Measurements from ENCODE around the gene SPSB1. TPM values are rescaled to one million over a fixed set of nuclear protein-coding genes. Genes with fewer than 3 reads are reported as not detected.

SPSB1 gene
- polyA plus RNA-seq, 1 donor (not counting 4 experiments of a cell fraction or from before 2014, with no cell fraction given) = 19.8 TPM

GRCh38 chr1:9293241-9293532, 493 bp downstream of the SPSB1 start:
- H3K4me1 ChIP-seq (ENCODE audit: control insufficient read depth, extremely low read depth, insufficient read depth, low read length) = peaks cover 34% of the 10 kb centered on the region
- no peak overlapping the region for H2AFZ ChIP-seq (ENCODE audit: control insufficient read depth, low read length)
- no peaks in the 10 kb centered on the region for H3K27me3 ChIP-seq (ENCODE audit: control insufficient read depth, extremely low read depth, insufficient read depth, low read length)
- H3K36me3 ChIP-seq (ENCODE audit: control insufficient read depth in 2 of 2, extremely low read depth in 1 of 2, insufficient read depth in 2 of 2, low read length in 2 of 2) = peaks cover 2 to 10% of the 10 kb centered on the region in 2 experiments
- peak overlapping the region; percentile 60 to 99 (median 67) for H3K4me3 ChIP-seq (ENCODE audit: control insufficient read depth in 2 of 3, extremely low read depth in 1 of 3, insufficient read depth in 2 of 3, low read depth in 1 of 3, low read length in 3 of 3)
- peaks cover 3% of the 10 kb centered on the region for H3K9me1 ChIP-seq (ENCODE audit: control insufficient read depth, extremely low read depth, insufficient read depth, low read length)
- H3K79me2 ChIP-seq (ENCODE audit: control insufficient read depth, insufficient read depth, low read length) = peaks cover 41% of the 10 kb centered on the region
- H3K27ac ChIP-seq (ENCODE audit: control insufficient read depth, insufficient read depth, low read length) = peak overlapping the region; percentile 87
- dilution Hi-C loops (cut with MboI; ENCODE audit: extremely low pct_ligation_motif_present, low sequenced_read_pairs) = no loop called here
- H4K20me1 ChIP-seq (ENCODE audit: control insufficient read depth, extremely low read depth, insufficient read depth, low read length) = no peaks in the 10 kb centered on the region
- DNase-seq (ENCODE audit: low read depth, low spot score) (no peak), FAIRE-seq (no peak)
- no peak overlapping the region for H3K4me2 ChIP-seq (ENCODE audit: control insufficient read depth, extremely low read depth, insufficient read depth, low read depth, low read length)
- no peak for TF ChIP-seq EZH2 (IDR thresholded peaks at IDR 0.05; ENCODE audit: low read length)
- no peak for TF ChIP-seq CTCF (optimal IDR thresholded peaks at IDR 0.05 in 1 of 3, IDR thresholded peaks at IDR 0.05 in 1 of 3, conservative IDR thresholded peaks at IDR 0.05 in 1 of 3; ENCODE audit: extremely low read depth in 1 of 3, insufficient read depth in 2 of 3, low read length in 3 of 3)
- H3K9ac ChIP-seq (ENCODE audit: control insufficient read depth, extremely low read depth, insufficient read depth, low read length) = peak overlapping the region; percentile 96
- H3K9me3 ChIP-seq (ENCODE audit: control insufficient read depth, low read depth, low read length) = peaks cover under 1% of the 10 kb centered on the region

- TF ChIP-seq CTCF (optimal IDR thresholded peaks at IDR 0.05 in 1 of 3, IDR thresholded peaks at IDR 0.05 in 1 of 3, conservative IDR thresholded peaks at IDR 0.05 in 1 of 3; ENCODE audit: extremely low read depth in 1 of 3, insufficient read depth in 2 of 3, low read length in 3 of 3) (no peak), EZH2 (IDR thresholded peaks at IDR 0.05; ENCODE audit: low read length) (no peak)
- H3K4me2 ChIP-seq (ENCODE audit: control insufficient read depth, extremely low read depth, insufficient read depth, low read depth, low read length) = peak overlapping the region; percentile 97
- peaks cover 47% of the 10 kb centered on the region for H3K79me2 ChIP-seq (ENCODE audit: control insufficient read depth, insufficient read depth, low read length)
- H3K9me1 ChIP-seq (ENCODE audit: control insufficient read depth, extremely low read depth, insufficient read depth, low read length) = peaks cover 3% of the 10 kb centered on the region
- H3K9ac ChIP-seq (ENCODE audit: control insufficient read depth, extremely low read depth, insufficient read depth, low read length) = peak overlapping the region; percentile 96
- peak overlapping the region; percentile 87 for H3K27ac ChIP-seq (ENCODE audit: control insufficient read depth, insufficient read depth, low read length)
- H3K27me3 ChIP-seq (ENCODE audit: control insufficient read depth, extremely low read depth, insufficient read depth, low read length) = no peaks in the 10 kb centered on the region
- DNase-seq (ENCODE audit: low read depth, low spot score) = no peak
- no peaks in the 10 kb centered on the region for H3K9me3 ChIP-seq (ENCODE audit: control insufficient read depth, low read depth, low read length)
- peak overlapping the region; percentile 60 to 99 (median 67) for H3K4me3 ChIP-seq (ENCODE audit: control insufficient read depth in 2 of 3, extremely low read depth in 1 of 3, insufficient read depth in 2 of 3, low read depth in 1 of 3, low read length in 3 of 3)
- peak overlapping the region; percentile 63 for H2AFZ ChIP-seq (ENCODE audit: control insufficient read depth, low read length)
- peak; percentile 58 for FAIRE-seq
- H3K36me3 ChIP-seq (ENCODE audit: control insufficient read depth in 2 of 2, extremely low read depth in 1 of 2, insufficient read depth in 2 of 2, low read length in 2 of 2) = peaks cover 4 to 10% of the 10 kb centered on the region in 2 experiments
- dilution Hi-C loops (cut with MboI; ENCODE audit: extremely low pct_ligation_motif_present, low sequenced_read_pairs) = no loop called here
- no peaks in the 10 kb centered on the region for H4K20me1 ChIP-seq (ENCODE audit: control insufficient read depth, extremely low read depth, insufficient read depth, low read length)
- H3K4me1 ChIP-seq (ENCODE audit: control insufficient read depth, extremely low read depth, insufficient read depth, low read length) = peaks cover 34% of the 10 kb centered on the region
These were observed 1.1 kb downstream of the SPSB1 start for GRCh38 chr1:9293533-9294404.

Measured in keratinocyte (primary cell).